Measurements from ENCODE around the gene NECTIN2.
"Not testable (repeated sequence)": the region's sequence is repeated elsewhere in the genome, so short reads cannot be mapped to it uniquely, and the experiment has no call there.

Gene NECTIN2

GRCh38 chr19:44823373-44823698 is 22.8 kb upstream of the NECTIN2 start:
- H3K27ac ChIP-seq (ENCODE audit: low read length, poor library complexity, severe bottlenecking) = no peak overlapping the region
- H3K4me3 ChIP-seq (ENCODE audit: insufficient read depth in 1 of 2, low read depth in 1 of 2, low read length in 2 of 2) = no peak overlapping the region
- no peak overlapping the region for H4K8ac ChIP-seq (ENCODE audit: low read length)
- H3K27me3 ChIP-seq (ENCODE audit: control insufficient read depth in 1 of 2, insufficient read depth in 1 of 2, low read length in 2 of 2) = peaks cover 27 to 43% of the 10 kb centered on the region in 2 experiments
- no peak overlapping the region for H2BK120ac ChIP-seq (ENCODE audit: low read depth, low read length)
- no peak overlapping the region for H2BK12ac ChIP-seq (ENCODE audit: low read length in 2 of 2)
- H3K4me1 ChIP-seq (ENCODE audit: control insufficient read depth, insufficient read depth, low read depth, low read length) = peaks cover 3% of the 10 kb centered on the region
- 52% methylated on average over 2 of the region's 4 CpGs for whole genome bisulfite sequencing
- DNase-seq = no peak
- H2AFZ ChIP-seq (ENCODE audit: low read depth, low read length) = no peak overlapping the region
- H3K4ac ChIP-seq (ENCODE audit: low read depth in 1 of 2, low read length in 2 of 2) = no peak overlapping the region
- no peaks in the 10 kb centered on the region for H3K9me3 ChIP-seq (ENCODE audit: control insufficient read depth, low read length)
- H3K14ac ChIP-seq (ENCODE audit: low read length in 2 of 2) = no peak overlapping the region
- H2BK5ac ChIP-seq (ENCODE audit: low read depth, low read length, poor library complexity, severe bottlenecking) = no peak overlapping the region
- no peak overlapping the region for H3K4me2 ChIP-seq (ENCODE audit: low read length, poor library complexity, severe bottlenecking)
- H3K9ac ChIP-seq (ENCODE audit: low read length) = no peak overlapping the region
- no peak overlapping the region for H4K91ac ChIP-seq (ENCODE audit: low read length)
- H3K18ac ChIP-seq (ENCODE audit: low read depth in 1 of 2, low read length in 2 of 2) = no peak overlapping the region
- H2AK5ac ChIP-seq (ENCODE audit: low read length, severe bottlenecking) = no peak overlapping the region
- no peaks in the 10 kb centered on the region for H3K36me3 ChIP-seq (ENCODE audit: control insufficient read depth in 1 of 2, insufficient read depth in 2 of 2, low read depth in 1 of 2, low read length in 2 of 2)
- no peak overlapping the region for H2BK15ac ChIP-seq (ENCODE audit: low read depth, poor library complexity, severe bottlenecking)
- H3K79me1 ChIP-seq (replicated peaks; ENCODE audit: low read length, poor library complexity, severe bottlenecking) = no peaks in the 10 kb centered on the region
- no peak overlapping the region for H3K23ac ChIP-seq (ENCODE audit: low read length in 2 of 2)

DNA sequence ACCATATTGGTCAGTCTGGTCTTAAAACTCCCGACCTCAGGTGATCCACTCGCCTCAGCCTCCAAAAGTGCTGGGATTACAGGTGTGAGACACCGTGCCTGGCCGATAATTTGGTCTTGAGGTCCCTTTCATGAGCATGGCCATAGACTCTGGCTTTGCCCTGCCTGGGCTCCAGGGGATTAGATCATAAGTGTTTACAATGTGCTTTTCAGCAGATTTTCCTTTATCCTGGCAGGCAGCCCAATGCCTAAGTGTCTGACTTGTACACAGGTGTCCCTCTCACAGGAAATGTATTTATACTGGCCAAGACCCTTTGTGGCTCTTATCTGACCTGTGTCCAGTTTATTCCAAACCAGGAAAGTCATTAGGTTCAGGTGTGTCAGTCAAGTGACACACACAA is 21.3 kb upstream of the NECTIN2 start:
- Histone ChIP-seq H2BK15ac (ENCODE audit: low read depth, poor library complexity, severe bottlenecking) (no peak overlapping the region), H3K14ac (ENCODE audit: low read length in 2 of 2) (no peak overlapping the region), H3K23ac (ENCODE audit: low read length in 2 of 2) (no peak overlapping the region), H2AK5ac (ENCODE audit: low read length, severe bottlenecking) (no peak overlapping the region), H3K4me3 (ENCODE audit: insufficient read depth in 1 of 2, low read depth in 1 of 2, low read length in 2 of 2) (no peak overlapping the region), H3K4me1 (ENCODE audit: control insufficient read depth, insufficient read depth, low read depth, low read length) (peaks cover 3% of the 10 kb centered on the region), H3K79me1 (replicated peaks; ENCODE audit: low read length, poor library complexity, severe bottlenecking) (no peaks in the 10 kb centered on the region), H4K8ac (ENCODE audit: low read length) (no peak overlapping the region), H3K4ac (ENCODE audit: low read depth in 1 of 2, low read length in 2 of 2) (no peak overlapping the region), H3K27ac (ENCODE audit: low read length, poor library complexity, severe bottlenecking) (no peak overlapping the region), H3K36me3 (ENCODE audit: control insufficient read depth in 1 of 2, insufficient read depth in 2 of 2, low read depth in 1 of 2, low read length in 2 of 2) (no peaks in the 10 kb centered on the region), H3K9ac (ENCODE audit: low read length) (no peak overlapping the region), H2BK5ac (ENCODE audit: low read depth, low read length, poor library complexity, severe bottlenecking) (no peak overlapping the region), H2BK12ac (ENCODE audit: low read length in 2 of 2) (no peak overlapping the region), H3K4me2 (ENCODE audit: low read length, poor library complexity, severe bottlenecking) (no peak overlapping the region), H4K91ac (ENCODE audit: low read length) (no peak overlapping the region), H2AFZ (ENCODE audit: low read depth, low read length) (no peak overlapping the region), H2BK120ac (ENCODE audit: low read depth, low read length) (no peak overlapping the region), H3K27me3 (ENCODE audit: control insufficient read depth in 1 of 2, insufficient read depth in 1 of 2, low read length in 2 of 2) (peaks cover 24 to 44% of the 10 kb centered on the region in 2 experiments), H3K18ac (ENCODE audit: low read depth in 1 of 2, low read length in 2 of 2) (no peak overlapping the region), H3K9me3 (ENCODE audit: control insufficient read depth, low read length) (no peaks in the 10 kb centered on the region)
- 93% methylated on average over 4 of the region's 4 CpGs for WGBS
- DNase-seq = no peak

DNA sequence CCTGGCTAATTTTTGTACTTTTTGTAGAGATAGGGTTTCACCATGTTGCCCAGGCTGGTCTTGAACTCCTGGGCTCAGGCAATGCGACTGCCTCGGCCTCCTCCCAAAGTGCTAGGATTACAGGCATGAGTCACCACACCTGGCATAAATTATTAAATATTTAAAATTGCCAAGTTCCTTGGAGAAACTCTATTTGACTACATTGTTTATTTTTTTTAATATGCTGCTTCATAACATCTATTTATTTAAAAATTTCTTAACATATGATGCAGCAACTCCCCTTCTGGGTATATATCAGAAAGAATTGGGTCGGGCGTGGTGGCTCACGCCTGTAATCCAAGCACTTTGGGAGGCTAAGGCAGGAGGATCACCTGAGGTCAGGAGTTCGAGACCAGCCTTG is 13.2 kb upstream of the NECTIN2 start:
- not testable (repeated sequence) for H2BK120ac ChIP-seq (ENCODE audit: low read depth, low read length); H2BK15ac ChIP-seq (ENCODE audit: low read depth, poor library complexity, severe bottlenecking); H3K4ac ChIP-seq (ENCODE audit: low read depth in 1 of 2, low read length in 2 of 2); H3K9ac ChIP-seq (ENCODE audit: low read length); H3K4me1 ChIP-seq (ENCODE audit: control insufficient read depth, insufficient read depth, low read depth, low read length); H3K4me2 ChIP-seq (ENCODE audit: low read length, poor library complexity, severe bottlenecking); DNase-seq; H3K79me1 ChIP-seq (replicated peaks; ENCODE audit: low read length, poor library complexity, severe bottlenecking); H2AFZ ChIP-seq (ENCODE audit: low read depth, low read length); H2BK12ac ChIP-seq (ENCODE audit: low read length in 2 of 2); H3K23ac ChIP-seq (ENCODE audit: low read length in 2 of 2); H3K18ac ChIP-seq (ENCODE audit: low read depth in 1 of 2, low read length in 2 of 2); H3K9me3 ChIP-seq (ENCODE audit: control insufficient read depth, low read length); H2BK5ac ChIP-seq (ENCODE audit: low read depth, low read length, poor library complexity, severe bottlenecking); H3K14ac ChIP-seq (ENCODE audit: low read length in 2 of 2); H3K27ac ChIP-seq (ENCODE audit: low read length, poor library complexity, severe bottlenecking); H4K8ac ChIP-seq (ENCODE audit: low read length); H2AK5ac ChIP-seq (ENCODE audit: low read length, severe bottlenecking); H3K4me3 ChIP-seq (ENCODE audit: insufficient read depth in 1 of 2, low read depth in 1 of 2, low read length in 2 of 2); H3K36me3 ChIP-seq (ENCODE audit: control insufficient read depth in 1 of 2, insufficient read depth in 2 of 2, low read depth in 1 of 2, low read length in 2 of 2); H4K91ac ChIP-seq (ENCODE audit: low read length)
- WGBS = 70% methylated on average over 4 of the region's 6 CpGs
- peaks cover 13 to 29% of the 10 kb centered on the region in 2 experiments for H3K27me3 ChIP-seq (ENCODE audit: control insufficient read depth in 1 of 2, insufficient read depth in 1 of 2, low read length in 2 of 2)

DNA sequence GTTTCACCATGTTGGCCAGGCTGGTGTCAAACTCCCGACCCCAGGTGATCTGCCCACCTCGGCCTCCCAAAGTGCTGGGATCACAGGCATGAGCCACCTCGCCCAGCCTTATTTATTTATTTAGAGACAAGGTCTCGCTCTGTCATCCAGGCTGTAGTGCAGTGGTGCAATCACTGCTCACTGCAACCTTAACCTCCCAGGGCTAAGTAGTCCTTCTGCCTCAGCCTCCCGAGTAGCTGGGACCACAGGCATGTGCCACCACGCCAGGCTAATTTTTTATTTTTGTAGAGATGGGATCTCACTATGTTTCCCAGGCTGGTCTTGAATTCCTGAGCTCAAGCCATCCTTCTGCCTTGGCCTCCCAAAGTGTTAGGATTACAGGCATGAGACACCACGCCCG is 11.7 kb upstream of the NECTIN2 start:
- not testable (repeated sequence) for H4K8ac ChIP-seq (ENCODE audit: low read length); H3K4me3 ChIP-seq (ENCODE audit: insufficient read depth in 1 of 2, low read depth in 1 of 2, low read length in 2 of 2); H3K9ac ChIP-seq (ENCODE audit: low read length); H2BK5ac ChIP-seq (ENCODE audit: low read depth, low read length, poor library complexity, severe bottlenecking); H3K9me3 ChIP-seq (ENCODE audit: control insufficient read depth, low read length); H2BK15ac ChIP-seq (ENCODE audit: low read depth, poor library complexity, severe bottlenecking); H3K36me3 ChIP-seq (ENCODE audit: control insufficient read depth in 1 of 2, insufficient read depth in 2 of 2, low read depth in 1 of 2, low read length in 2 of 2); H3K14ac ChIP-seq (ENCODE audit: low read length in 2 of 2); H3K18ac ChIP-seq (ENCODE audit: low read depth in 1 of 2, low read length in 2 of 2); H3K27ac ChIP-seq (ENCODE audit: low read length, poor library complexity, severe bottlenecking); H2AFZ ChIP-seq (ENCODE audit: low read depth, low read length); H3K4me2 ChIP-seq (ENCODE audit: low read length, poor library complexity, severe bottlenecking); H3K4me1 ChIP-seq (ENCODE audit: control insufficient read depth, insufficient read depth, low read depth, low read length); H3K23ac ChIP-seq (ENCODE audit: low read length in 2 of 2); H3K4ac ChIP-seq (ENCODE audit: low read depth in 1 of 2, low read length in 2 of 2); H2AK5ac ChIP-seq (ENCODE audit: low read length, severe bottlenecking); DNase-seq; H2BK120ac ChIP-seq (ENCODE audit: low read depth, low read length); H3K79me1 ChIP-seq (replicated peaks; ENCODE audit: low read length, poor library complexity, severe bottlenecking); H4K91ac ChIP-seq (ENCODE audit: low read length); H2BK12ac ChIP-seq (ENCODE audit: low read length in 2 of 2)
- H3K27me3 ChIP-seq (ENCODE audit: control insufficient read depth in 1 of 2, insufficient read depth in 1 of 2, low read length in 2 of 2) = peaks cover 13 to 29% of the 10 kb centered on the region in 2 experiments
- WGBS = 91% methylated on average over 6 of the region's 8 CpGs
